Neural cell (in vitro differentiated cells): ENCODE measurements around the gene SGCD. TPM values are rescaled to one million over a fixed set of nuclear protein-coding genes. Genes with fewer than 3 reads are reported as not detected.

Source experiments
- H2AFZ ChIP-seq: fragments of 200-600, 300-800 bp; sonication (generic), shearing (Covaris generic); 2 replicates; pipeline ENCODE4 v1.6.0; 2014; ENCODE audit warnings: low read depth, mild to moderate bottlenecking, antibody characterized with exemption, low read length, moderate library complexity
- H3F3A ChIP-seq: fragments of 200-600 bp; shearing (Covaris generic); 2 replicates; pipeline ENCODE4 v1.6.1; 2016; ENCODE audit warnings: mild to moderate bottlenecking, moderate library complexity, mixed read lengths, antibody characterized with exemption, low read length; ENCODE audit not compliant: insufficient read depth, poor library complexity, severe bottlenecking
- H3K27ac ChIP-seq: fragments of 200-600, 300-800 bp; sonication (generic), shearing (Covaris generic); 2 replicates; pipeline ENCODE4 v1.5.1; 2014; ENCODE audit warnings: mild to moderate bottlenecking, low read length, moderate library complexity
- H3K27me3 ChIP-seq: fragments of 300-800, 200-600 bp; sonication (generic), shearing (Covaris generic); 2 replicates; pipeline ENCODE4 v1.6.0; 2014; ENCODE audit warnings: mild to moderate bottlenecking, low read depth, low read length, moderate library complexity; ENCODE audit not compliant: insufficient read depth
- H3K36me3 ChIP-seq: fragments of 300-800, 200-600 bp; sonication (generic), shearing (Covaris generic); 2 replicates; pipeline ENCODE4 v1.5.1; 2014; ENCODE audit warnings: mild to moderate bottlenecking, antibody characterized with exemption, low read length, moderate library complexity; ENCODE audit not compliant: insufficient read depth
- H3K4me2 ChIP-seq: fragments of 300-800, 200-600 bp; sonication (generic), shearing (Covaris generic); 2 replicates; pipeline ENCODE4 v1.6.0; 2014; ENCODE audit warnings: mild to moderate bottlenecking, low read length
- H3K4me3 ChIP-seq: fragments of 300-800, 200-600 bp; sonication (generic), shearing (Covaris generic); 2 replicates; pipeline ENCODE4 v1.5.1; 2014; ENCODE audit warnings: mild to moderate bottlenecking, low read length, moderate library complexity
- H3K79me2 ChIP-seq: fragments of 200-600 bp; shearing (Covaris generic); replicated peaks from 2 replicates; pipeline ENCODE4 v1.6.0; 2014; ENCODE audit warnings: mild to moderate bottlenecking, low read length, moderate library complexity; ENCODE audit not compliant: insufficient read depth
- H3K9ac ChIP-seq: fragments of 300-800, 200-600 bp; sonication (generic), shearing (Covaris generic); 2 replicates; pipeline ENCODE4 v1.6.1; 2016; ENCODE audit warnings: mild to moderate bottlenecking, low read length, mixed read lengths
- H3K9me2 ChIP-seq: fragments of 200-600 bp; shearing (Covaris generic); 2 replicates; pipeline ENCODE4 v1.6.1; 2016; ENCODE audit warnings: mild to moderate bottlenecking, low read length, mixed read lengths; ENCODE audit not compliant: insufficient read depth
- H3K9me3 ChIP-seq: fragments of 200-600, 300-800 bp; sonication (generic), shearing (Covaris generic); 2 replicates; pipeline ENCODE4 v1.6.1; 2016; ENCODE audit warnings: mild to moderate bottlenecking, mixed run types, low read length, moderate library complexity, mixed read lengths
- H4K20me1 ChIP-seq: fragments of 200-600 bp; shearing (Covaris generic); 2 replicates; pipeline ENCODE4 v1.6.1; 2016; ENCODE audit warnings: mild to moderate bottlenecking, mixed run types; ENCODE audit not compliant: insufficient read depth
- EP300 ChIP-seq: fragments of 450-650 bp; conservative IDR thresholded peaks from 2 replicates; pipeline ENCODE4 v1.6.1; 2014; ENCODE audit warnings: antibody characterized with exemption, mild to moderate bottlenecking, moderate library complexity; ENCODE audit not compliant: poor library complexity, severe bottlenecking
- EZH2 ChIP-seq: fragments of 200-600, 300-800 bp; shearing (Covaris generic), sonication (generic); IDR thresholded peaks from 2 replicates; pipeline ENCODE4 v1.6.1; 2014; ENCODE audit warnings: antibody characterized with exemption, low read length, borderline replicate concordance, mild to moderate bottlenecking; ENCODE audit not compliant: insufficient read depth, poor library complexity, severe bottlenecking
- MXI1 ChIP-seq: fragments of 450-650 bp; conservative IDR thresholded peaks from 2 replicates; pipeline ENCODE4 v1.6.1; 2014; ENCODE audit warnings: antibody characterized with exemption, mild to moderate bottlenecking; ENCODE audit not compliant: poor library complexity, severe bottlenecking
- POLR2AphosphoS5 ChIP-seq: IDR thresholded peaks from 2 replicates; pipeline ENCODE4 v1.6.1; 2012
- RAD21 ChIP-seq: fragments of 450-650 bp; conservative IDR thresholded peaks from 2 replicates; pipeline ENCODE4 v1.6.1; 2014; ENCODE audit warnings: antibody characterized with exemption, mild to moderate bottlenecking, moderate library complexity
- SMC3 ChIP-seq: fragments of 450-650 bp; conservative IDR thresholded peaks from 2 replicates; pipeline ENCODE4 v1.6.1; 2014; ENCODE audit warnings: antibody characterized with exemption, mild to moderate bottlenecking, moderate library complexity; ENCODE audit not compliant: poor library complexity
- TAF1 ChIP-seq: IDR thresholded peaks from 2 replicates; pipeline ENCODE4 v1.6.1; 2012; ENCODE audit warnings: low read depth
- polyA plus RNA-seq: library from polyadenylated mRNA; depleted of rRNA; stranded (reverse); fragments of >200 nt; gene quantifications from 2 replicates; pipeline ENCODE4 v1.2.3, GENCODE V29; 2014
- TF ChIP-seq, protein P1 (sequence below): IDR thresholded peaks from 2 replicates; pipeline ENCODE4 v1.6.1; 2012; ENCODE audit warnings: borderline replicate concordance
- TF ChIP-seq, protein P2 (sequence below): fragments of 450-650 bp; IDR thresholded peaks from 2 replicates; pipeline ENCODE4 v1.5.1; 2014; ENCODE audit warnings: antibody characterized with exemption, mild to moderate bottlenecking, moderate library complexity; ENCODE audit not compliant: poor library complexity, severe bottlenecking

Gene SGCD
- polyA plus RNA-seq, 1 donor from 2014 or later: 3.4 TPM

DNA sequence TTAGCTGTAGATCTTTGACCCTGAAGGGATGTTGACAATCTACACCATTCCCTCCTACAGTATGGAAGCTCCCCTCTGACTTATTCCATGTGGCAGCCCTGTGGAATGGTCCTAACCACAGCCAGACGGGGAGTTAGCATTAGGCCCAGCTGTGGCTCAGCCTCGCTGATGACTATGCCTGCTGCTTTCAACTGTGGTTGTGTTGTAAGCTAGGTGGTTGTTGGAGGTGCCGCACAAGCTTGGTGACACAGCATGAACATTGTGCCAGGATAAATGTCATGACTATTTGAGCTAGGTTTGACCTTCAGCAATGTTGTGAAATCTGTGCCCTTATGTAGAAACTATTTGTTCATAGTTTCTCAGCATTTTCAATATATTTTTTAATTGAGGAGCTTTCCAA is 40.6 kb downstream of the SGCD start (continued):
- TF ChIP-seq, protein P1, sequence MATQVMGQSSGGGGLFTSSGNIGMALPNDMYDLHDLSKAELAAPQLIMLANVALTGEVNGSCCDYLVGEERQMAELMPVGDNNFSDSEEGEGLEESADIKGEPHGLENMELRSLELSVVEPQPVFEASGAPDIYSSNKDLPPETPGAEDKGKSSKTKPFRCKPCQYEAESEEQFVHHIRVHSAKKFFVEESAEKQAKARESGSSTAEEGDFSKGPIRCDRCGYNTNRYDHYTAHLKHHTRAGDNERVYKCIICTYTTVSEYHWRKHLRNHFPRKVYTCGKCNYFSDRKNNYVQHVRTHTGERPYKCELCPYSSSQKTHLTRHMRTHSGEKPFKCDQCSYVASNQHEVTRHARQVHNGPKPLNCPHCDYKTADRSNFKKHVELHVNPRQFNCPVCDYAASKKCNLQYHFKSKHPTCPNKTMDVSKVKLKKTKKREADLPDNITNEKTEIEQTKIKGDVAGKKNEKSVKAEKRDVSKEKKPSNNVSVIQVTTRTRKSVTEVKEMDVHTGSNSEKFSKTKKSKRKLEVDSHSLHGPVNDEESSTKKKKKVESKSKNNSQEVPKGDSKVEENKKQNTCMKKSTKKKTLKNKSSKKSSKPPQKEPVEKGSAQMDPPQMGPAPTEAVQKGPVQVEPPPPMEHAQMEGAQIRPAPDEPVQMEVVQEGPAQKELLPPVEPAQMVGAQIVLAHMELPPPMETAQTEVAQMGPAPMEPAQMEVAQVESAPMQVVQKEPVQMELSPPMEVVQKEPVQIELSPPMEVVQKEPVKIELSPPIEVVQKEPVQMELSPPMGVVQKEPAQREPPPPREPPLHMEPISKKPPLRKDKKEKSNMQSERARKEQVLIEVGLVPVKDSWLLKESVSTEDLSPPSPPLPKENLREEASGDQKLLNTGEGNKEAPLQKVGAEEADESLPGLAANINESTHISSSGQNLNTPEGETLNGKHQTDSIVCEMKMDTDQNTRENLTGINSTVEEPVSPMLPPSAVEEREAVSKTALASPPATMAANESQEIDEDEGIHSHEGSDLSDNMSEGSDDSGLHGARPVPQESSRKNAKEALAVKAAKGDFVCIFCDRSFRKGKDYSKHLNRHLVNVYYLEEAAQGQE: no peak

DNA sequence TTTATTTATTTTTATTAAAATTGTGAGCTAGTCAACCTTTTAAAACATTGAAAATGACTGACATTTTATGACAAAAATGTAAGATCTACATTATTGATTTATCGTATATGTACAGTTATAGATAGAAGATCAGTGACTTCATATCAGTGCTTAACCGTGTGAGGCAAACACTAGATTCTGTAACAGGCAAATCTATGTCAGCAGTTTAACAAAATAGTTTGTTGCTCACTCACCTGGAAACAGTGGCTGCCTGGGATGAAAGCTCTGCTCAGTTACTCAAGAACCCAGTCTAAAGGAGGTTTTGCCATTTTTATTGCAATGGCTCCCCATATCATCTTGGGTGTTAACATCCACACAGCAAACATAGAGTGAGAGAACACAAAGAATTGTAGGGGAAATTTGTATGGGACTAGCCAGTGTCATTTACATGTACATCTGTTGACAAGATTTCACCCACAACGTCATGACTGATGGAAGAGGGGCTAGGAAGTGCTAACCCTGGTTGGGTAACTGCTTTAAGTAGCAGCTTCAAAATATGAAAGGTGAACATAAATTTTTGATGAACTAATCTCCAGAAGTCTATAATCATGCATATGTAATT is 49.0 kb downstream of the SGCD start:
- Histone ChIP-seq H3K9me2 (no peaks in the 10 kb centered on the region), H3K36me3 (no peaks in the 10 kb centered on the region), H3K4me2 (no peak overlapping the region), H3K9me3 (no peaks in the 10 kb centered on the region), H2AFZ (no peak overlapping the region), H3K4me3 (no peak overlapping the region), H3K27me3 (no peaks in the 10 kb centered on the region), H3K79me2 (no peaks in the 10 kb centered on the region), H3K27ac (no peak overlapping the region), H3K9ac (no peak overlapping the region), H4K20me1 (no peaks in the 10 kb centered on the region), H3F3A (no peaks in the 10 kb centered on the region)
- TF ChIP-seq, protein P1: no peak
- TF ChIP-seq POLR2AphosphoS5: no peak
- no peak for TF ChIP-seq TAF1
- no peak for TF ChIP-seq RAD21
- no peak for TF ChIP-seq SMC3
- TF ChIP-seq, protein P2, sequence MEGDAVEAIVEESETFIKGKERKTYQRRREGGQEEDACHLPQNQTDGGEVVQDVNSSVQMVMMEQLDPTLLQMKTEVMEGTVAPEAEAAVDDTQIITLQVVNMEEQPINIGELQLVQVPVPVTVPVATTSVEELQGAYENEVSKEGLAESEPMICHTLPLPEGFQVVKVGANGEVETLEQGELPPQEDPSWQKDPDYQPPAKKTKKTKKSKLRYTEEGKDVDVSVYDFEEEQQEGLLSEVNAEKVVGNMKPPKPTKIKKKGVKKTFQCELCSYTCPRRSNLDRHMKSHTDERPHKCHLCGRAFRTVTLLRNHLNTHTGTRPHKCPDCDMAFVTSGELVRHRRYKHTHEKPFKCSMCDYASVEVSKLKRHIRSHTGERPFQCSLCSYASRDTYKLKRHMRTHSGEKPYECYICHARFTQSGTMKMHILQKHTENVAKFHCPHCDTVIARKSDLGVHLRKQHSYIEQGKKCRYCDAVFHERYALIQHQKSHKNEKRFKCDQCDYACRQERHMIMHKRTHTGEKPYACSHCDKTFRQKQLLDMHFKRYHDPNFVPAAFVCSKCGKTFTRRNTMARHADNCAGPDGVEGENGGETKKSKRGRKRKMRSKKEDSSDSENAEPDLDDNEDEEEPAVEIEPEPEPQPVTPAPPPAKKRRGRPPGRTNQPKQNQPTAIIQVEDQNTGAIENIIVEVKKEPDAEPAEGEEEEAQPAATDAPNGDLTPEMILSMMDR: no peak

DNA sequence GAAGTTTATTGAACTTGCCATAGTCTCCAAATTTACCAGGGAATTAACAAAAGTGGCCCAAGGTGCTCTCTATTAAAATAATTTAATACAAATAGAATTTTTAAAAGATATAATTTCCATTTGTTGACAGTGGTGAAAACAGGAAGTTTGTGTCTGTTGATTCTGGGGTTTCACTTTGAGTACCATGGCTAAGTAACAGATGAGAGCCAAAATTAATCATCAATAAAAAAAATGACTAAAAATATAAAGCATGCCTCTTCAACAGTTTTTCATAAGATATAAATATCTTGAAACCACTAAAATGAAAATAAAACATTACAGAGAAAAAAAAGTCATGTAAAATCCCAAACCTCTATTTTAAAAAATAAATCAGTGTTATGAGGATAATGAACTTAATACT is 49.8 kb downstream of the SGCD start:
- Histone ChIP-seq H2AFZ (no peak overlapping the region), H3K4me3 (no peak overlapping the region), H3K4me2 (no peak overlapping the region), H3F3A (no peaks in the 10 kb centered on the region), H4K20me1 (no peaks in the 10 kb centered on the region), H3K27ac (no peak overlapping the region), H3K9me3 (no peaks in the 10 kb centered on the region), H3K9ac (no peak overlapping the region), H3K9me2 (no peaks in the 10 kb centered on the region), H3K27me3 (no peaks in the 10 kb centered on the region), H3K79me2 (no peaks in the 10 kb centered on the region), H3K36me3 (no peaks in the 10 kb centered on the region)
- TF ChIP-seq RAD21 (no peak), POLR2AphosphoS5 (no peak), MXI1 (no peak), EZH2 (no peak), EP300 (no peak), SMC3 (no peak), TAF1 (no peak)
- TF ChIP-seq, protein P1: no peak
- TF ChIP-seq, protein P2: no peak
